ENCODE measurements around the gene AASDH. TPM values are rescaled to one million over a fixed set of nuclear protein-coding genes. Genes with fewer than 3 reads are reported as not detected.

AASDH gene
- polyA plus RNA-seq, 1 donor (not counting 4 experiments of a cell fraction or from before 2014, with no cell fraction given), result 15.5 TPM

DNA sequence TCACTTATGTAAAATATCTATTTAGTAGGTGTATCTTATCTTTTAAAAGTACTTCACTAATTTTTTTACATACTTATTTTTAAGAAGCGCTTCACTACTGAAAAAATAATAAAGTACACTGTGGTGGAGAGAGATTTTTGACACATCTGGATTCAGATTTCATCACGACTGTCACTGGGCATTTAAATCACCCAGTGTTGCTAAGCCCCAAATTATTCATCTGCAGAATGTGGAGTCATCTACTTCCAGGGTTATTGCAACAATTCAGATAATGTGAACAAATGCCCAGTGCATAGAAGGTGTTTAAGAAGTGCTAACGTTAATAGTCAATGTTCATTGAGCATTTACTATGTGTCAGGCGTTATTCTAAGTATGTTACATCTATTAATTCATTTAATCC lies 41.8 kb downstream of the AASDH start:
- Histone ChIP-seq H3K79me2 (ENCODE audit: control insufficient read depth, insufficient read depth, low read length) (no peaks in the 10 kb centered on the region), H2AFZ (ENCODE audit: control insufficient read depth, low read length) (no peak overlapping the region), H3K4me3 (ENCODE audit: control insufficient read depth in 2 of 3, extremely low read depth in 1 of 3, insufficient read depth in 2 of 3, low read depth in 1 of 3, low read length in 3 of 3) (no peak overlapping the region), H4K20me1 (ENCODE audit: control insufficient read depth, extremely low read depth, insufficient read depth, low read length) (no peaks in the 10 kb centered on the region), H3K4me1 (ENCODE audit: control insufficient read depth, extremely low read depth, insufficient read depth, low read length) (no peaks in the 10 kb centered on the region), H3K4me2 (ENCODE audit: control insufficient read depth, extremely low read depth, insufficient read depth, low read depth, low read length) (no peak overlapping the region), H3K9ac (ENCODE audit: control insufficient read depth, extremely low read depth, insufficient read depth, low read length) (no peak overlapping the region), H3K27me3 (ENCODE audit: control insufficient read depth, extremely low read depth, insufficient read depth, low read length) (no peaks in the 10 kb centered on the region), H3K9me1 (ENCODE audit: control insufficient read depth, extremely low read depth, insufficient read depth, low read length) (no peaks in the 10 kb centered on the region), H3K9me3 (ENCODE audit: control insufficient read depth, low read depth, low read length) (no peaks in the 10 kb centered on the region), H3K27ac (ENCODE audit: control insufficient read depth, insufficient read depth, low read length) (no peak overlapping the region), H3K36me3 (ENCODE audit: control insufficient read depth in 2 of 2, extremely low read depth in 1 of 2, insufficient read depth in 2 of 2, low read length in 2 of 2) (no peaks in the 10 kb centered on the region)
- TF ChIP-seq EZH2 (IDR thresholded peaks at IDR 0.05; ENCODE audit: low read length), result no peak
- no peak for TF ChIP-seq CTCF (optimal IDR thresholded peaks at IDR 0.05 in 1 of 3, IDR thresholded peaks at IDR 0.05 in 1 of 3, conservative IDR thresholded peaks at IDR 0.05 in 1 of 3; ENCODE audit: extremely low read depth in 1 of 3, insufficient read depth in 2 of 3, low read length in 3 of 3)
- dilution Hi-C loops (cut with MboI; ENCODE audit: extremely low pct_ligation_motif_present, low sequenced_read_pairs), result no loop called here
- no peak for FAIRE-seq
- no peak for DNase-seq (ENCODE audit: low read depth, low spot score)

DNA sequence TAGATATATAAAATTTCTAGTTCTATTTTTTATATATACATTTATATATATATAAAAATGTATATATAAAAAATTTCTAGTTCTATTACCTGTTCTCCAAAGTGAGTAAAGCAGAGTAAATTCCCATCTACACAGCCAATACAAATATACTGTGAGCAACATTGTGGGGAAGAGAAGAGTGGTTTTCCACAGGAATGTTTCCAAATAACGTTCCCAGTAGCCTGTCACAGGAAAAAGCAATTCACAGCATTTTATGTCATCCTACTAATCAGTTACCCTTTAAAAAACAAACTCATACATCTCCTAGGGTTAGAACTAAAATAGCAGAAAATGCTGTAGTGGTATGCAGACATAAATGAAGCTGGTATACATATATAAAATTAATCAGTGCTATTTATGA lies 44.5 kb downstream of the AASDH start:
- FAIRE-seq, result no peak
- H3K4me2 ChIP-seq (ENCODE audit: control insufficient read depth, extremely low read depth, insufficient read depth, low read depth, low read length), result no peak overlapping the region
- dilution Hi-C loops (cut with MboI; ENCODE audit: extremely low pct_ligation_motif_present, low sequenced_read_pairs), result no loop called here

More for the DNA sequence above, 44.5 kb downstream of the AASDH start:
- Histone ChIP-seq H2AFZ (ENCODE audit: control insufficient read depth, low read length) (no peak overlapping the region), H3K36me3 (ENCODE audit: control insufficient read depth in 2 of 2, extremely low read depth in 1 of 2, insufficient read depth in 2 of 2, low read length in 2 of 2) (no peaks in the 10 kb centered on the region), H3K79me2 (ENCODE audit: control insufficient read depth, insufficient read depth, low read length) (no peaks in the 10 kb centered on the region), H3K4me1 (ENCODE audit: control insufficient read depth, extremely low read depth, insufficient read depth, low read length) (no peaks in the 10 kb centered on the region), H3K27ac (ENCODE audit: control insufficient read depth, insufficient read depth, low read length) (no peak overlapping the region), H3K9ac (ENCODE audit: control insufficient read depth, extremely low read depth, insufficient read depth, low read length) (no peak overlapping the region), H4K20me1 (ENCODE audit: control insufficient read depth, extremely low read depth, insufficient read depth, low read length) (no peaks in the 10 kb centered on the region), H3K9me3 (ENCODE audit: control insufficient read depth, low read depth, low read length) (no peaks in the 10 kb centered on the region), H3K9me1 (ENCODE audit: control insufficient read depth, extremely low read depth, insufficient read depth, low read length) (no peaks in the 10 kb centered on the region), H3K4me3 (ENCODE audit: control insufficient read depth in 2 of 3, extremely low read depth in 1 of 3, insufficient read depth in 2 of 3, low read depth in 1 of 3, low read length in 3 of 3) (no peak overlapping the region), H3K27me3 (ENCODE audit: control insufficient read depth, extremely low read depth, insufficient read depth, low read length) (no peaks in the 10 kb centered on the region)
- no peak for TF ChIP-seq CTCF (optimal IDR thresholded peaks at IDR 0.05 in 1 of 3, IDR thresholded peaks at IDR 0.05 in 1 of 3, conservative IDR thresholded peaks at IDR 0.05 in 1 of 3; ENCODE audit: extremely low read depth in 1 of 3, insufficient read depth in 2 of 3, low read length in 3 of 3)
- TF ChIP-seq EZH2 (IDR thresholded peaks at IDR 0.05; ENCODE audit: low read length), result no peak
- no peak for DNase-seq (ENCODE audit: low read depth, low spot score)
